Tibial nerve (tissue), 3 donors: ENCODE data around the gene SLIT1.

Experiments used
- POLR2A ChIP-seq, 2 donors: fragments of 450-650 bp; IDR thresholded peaks; one replicate each; pipeline ENCODE4 v1.6.1; 2017; ENCODE audit warnings: antibody characterized with exemption in 2 of 2, mild to moderate bottlenecking in 2 of 2, moderate library complexity in 2 of 2
- TF ChIP-seq, protein P1 (sequence below), 5 experiments: fragments of 200-600 bp in 3 of 5; fragments of 450-650 bp in 2 of 5; sonication (generic) in 3 of 5; IDR thresholded peaks; one replicate each; pipeline ENCODE4 v1.5.1; 2016 to 2019; ENCODE audit warnings: antibody characterized with exemption in 5 of 5, mild to moderate bottlenecking in 3 of 5, moderate library complexity in 2 of 5

DNA sequence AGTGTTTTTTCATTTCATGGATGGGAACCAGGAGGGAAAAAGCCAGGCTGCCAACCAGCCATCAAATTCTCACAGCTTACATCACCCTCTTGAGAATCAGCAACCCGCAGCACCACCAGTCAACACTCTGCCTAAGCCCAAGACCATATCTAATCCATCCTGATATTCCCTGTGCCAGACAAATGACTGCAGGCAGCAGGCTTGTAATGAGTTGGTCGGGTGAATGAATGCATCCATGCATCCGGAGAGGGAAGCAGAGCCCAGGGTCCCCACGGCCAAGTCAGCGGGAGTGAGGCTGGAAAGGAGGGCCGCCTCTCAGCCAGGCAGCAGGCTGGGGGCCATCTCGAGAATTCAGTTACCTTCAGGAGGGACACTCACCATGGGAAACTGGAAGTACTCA, 46.9 kb downstream of the SLIT1 start:
- TF ChIP-seq, protein P1, sequence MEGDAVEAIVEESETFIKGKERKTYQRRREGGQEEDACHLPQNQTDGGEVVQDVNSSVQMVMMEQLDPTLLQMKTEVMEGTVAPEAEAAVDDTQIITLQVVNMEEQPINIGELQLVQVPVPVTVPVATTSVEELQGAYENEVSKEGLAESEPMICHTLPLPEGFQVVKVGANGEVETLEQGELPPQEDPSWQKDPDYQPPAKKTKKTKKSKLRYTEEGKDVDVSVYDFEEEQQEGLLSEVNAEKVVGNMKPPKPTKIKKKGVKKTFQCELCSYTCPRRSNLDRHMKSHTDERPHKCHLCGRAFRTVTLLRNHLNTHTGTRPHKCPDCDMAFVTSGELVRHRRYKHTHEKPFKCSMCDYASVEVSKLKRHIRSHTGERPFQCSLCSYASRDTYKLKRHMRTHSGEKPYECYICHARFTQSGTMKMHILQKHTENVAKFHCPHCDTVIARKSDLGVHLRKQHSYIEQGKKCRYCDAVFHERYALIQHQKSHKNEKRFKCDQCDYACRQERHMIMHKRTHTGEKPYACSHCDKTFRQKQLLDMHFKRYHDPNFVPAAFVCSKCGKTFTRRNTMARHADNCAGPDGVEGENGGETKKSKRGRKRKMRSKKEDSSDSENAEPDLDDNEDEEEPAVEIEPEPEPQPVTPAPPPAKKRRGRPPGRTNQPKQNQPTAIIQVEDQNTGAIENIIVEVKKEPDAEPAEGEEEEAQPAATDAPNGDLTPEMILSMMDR (IDR thresholded peaks at IDR 0.05): no peak
- TF ChIP-seq POLR2A (IDR thresholded peaks at IDR 0.05): no peak
